Dedifferentiated amniotic fluid mesenchymal stem cell (primary cell): ENCODE results near the gene YARS1.

Experiments
- DNase-seq: peaks from one replicate; pipeline ENCODE4 v3.0.0-alpha.2; 2016; ENCODE audit errors: extremely low spot score

YARS1 gene

GRCh38 chr1:32780628-32781234 is 36.4 kb downstream of the YARS1 start:
- no peak for DNase-seq

GRCh38 chr1:32780005-32780404 is 37.2 kb downstream of the YARS1 start:
- no peak for DNase-seq

GRCh38 chr1:32779242-32779641 is 37.9 kb downstream of the YARS1 start:
- no peak for DNase-seq

GRCh38 chr1:32775640-32776337 is 41.4 kb downstream of the YARS1 start:
- no peak for DNase-seq

- peak; percentile 56 for DNase-seq
Measured at GRCh38 chr1:32774950-32775634, 42.1 kb downstream of the YARS1 start.

- DNase-seq, result no peak
Measured at GRCh38 chr1:32774464-32774808, 42.7 kb downstream of the YARS1 start.

GRCh38 chr1:32773764-32774463 is 43.2 kb downstream of the YARS1 start:
- DNase-seq, result no peak

GRCh38 chr1:32773018-32773763 is 44.0 kb downstream of the YARS1 start:
- DNase-seq, result peak; percentile 58

GRCh38 chr1:32772281-32773017 is 44.7 kb downstream of the YARS1 start:
- no peak for DNase-seq

- DNase-seq, result no peak
Measured at GRCh38 chr1:32771561-32772280, 45.4 kb downstream of the YARS1 start.

GRCh38 chr1:32770741-32771548 is 46.2 kb downstream of the YARS1 start:
- no peak for DNase-seq

- no peak for DNase-seq
Measured at GRCh38 chr1:32770221-32770731, 46.9 kb downstream of the YARS1 start.

- DNase-seq, result no peak
Measured at GRCh38 chr1:32769524-32770220, 47.5 kb downstream of the YARS1 start.

GRCh38 chr1:32768110-32768850 is 48.9 kb downstream of the YARS1 start:
- no peak for DNase-seq

GRCh38 chr1:32767641-32768040 is 49.5 kb downstream of the YARS1 start:
- no peak for DNase-seq

- no peak for DNase-seq
Measured at GRCh38 chr1:32767156-32767555, 50.0 kb downstream of the YARS1 start.

- no peak for DNase-seq
Measured at GRCh38 chr1:32766328-32766972, 50.7 kb downstream of the YARS1 start.
